Activated T-cell treated with anti-CD3 and anti-CD28 coated beads, Interleukin-2, amount 50 U/mL, for 72 hours (primary cell): ENCODE data around the gene ISL2. TPM values are rescaled to one million over a fixed set of nuclear protein-coding genes. Genes with fewer than 3 reads are reported as not detected.
"Not testable (repeated sequence)": the region's sequence is repeated elsewhere in the genome, so short reads cannot be mapped to it uniquely, and the experiment has no call there.

Experiments used
- ATAC-seq, 2 donors: fragments of 150-1000 bp; cut with Tn5 transposase; replicated peaks in 1 of 2; 2 replicates each; pipeline ENCODE4 v1.10.0; 2021; ENCODE audit warnings: moderate library complexity in 2 of 2, mild to moderate bottlenecking in 1 of 2
- DNase-seq, 2 donors: peaks; one replicate each; pipeline ENCODE4 v3.0.0; 2021 to 2022; ENCODE audit warnings: mixed read lengths in 1 of 2
- H3K27ac Mint-ChIP-seq: one replicate; pipeline ENCODE4 v1.8.0; 2022; ENCODE audit warnings: mild to moderate bottlenecking, moderate library complexity, mixed read lengths
- H3K27me3 Mint-ChIP-seq: one replicate; pipeline ENCODE4 v1.8.0; 2022; ENCODE audit warnings: low read depth, mixed read lengths
- H3K36me3 Mint-ChIP-seq, 2 donors: one replicate each; pipeline ENCODE4 v1.8.0; 2022; ENCODE audit warnings: mixed read lengths in 2 of 2, mild to moderate bottlenecking in 1 of 2; ENCODE audit not compliant: insufficient read depth in 2 of 2
- H3K4me1 Mint-ChIP-seq: one replicate; pipeline ENCODE4 v1.8.0; 2022; ENCODE audit warnings: low read depth, mixed read lengths
- H3K4me3 Mint-ChIP-seq, 2 donors: one replicate each; pipeline ENCODE4 v1.8.0; 2022; ENCODE audit warnings: mild to moderate bottlenecking in 2 of 2, mixed read lengths in 2 of 2, moderate library complexity in 2 of 2
- H3K9me3 Mint-ChIP-seq, 2 donors: one replicate each; pipeline ENCODE4 v1.8.0; 2022; ENCODE audit warnings: mixed read lengths in 2 of 2
- total RNA-seq, 2 donors: library from RNA; stranded (reverse); gene quantifications; one replicate each; pipeline ENCODE4 v1.2.3, GENCODE V29; 2022

The ISL2 gene
- under 1 TPM; 0.77 to 0.83 TPM for total RNA-seq

DNA sequence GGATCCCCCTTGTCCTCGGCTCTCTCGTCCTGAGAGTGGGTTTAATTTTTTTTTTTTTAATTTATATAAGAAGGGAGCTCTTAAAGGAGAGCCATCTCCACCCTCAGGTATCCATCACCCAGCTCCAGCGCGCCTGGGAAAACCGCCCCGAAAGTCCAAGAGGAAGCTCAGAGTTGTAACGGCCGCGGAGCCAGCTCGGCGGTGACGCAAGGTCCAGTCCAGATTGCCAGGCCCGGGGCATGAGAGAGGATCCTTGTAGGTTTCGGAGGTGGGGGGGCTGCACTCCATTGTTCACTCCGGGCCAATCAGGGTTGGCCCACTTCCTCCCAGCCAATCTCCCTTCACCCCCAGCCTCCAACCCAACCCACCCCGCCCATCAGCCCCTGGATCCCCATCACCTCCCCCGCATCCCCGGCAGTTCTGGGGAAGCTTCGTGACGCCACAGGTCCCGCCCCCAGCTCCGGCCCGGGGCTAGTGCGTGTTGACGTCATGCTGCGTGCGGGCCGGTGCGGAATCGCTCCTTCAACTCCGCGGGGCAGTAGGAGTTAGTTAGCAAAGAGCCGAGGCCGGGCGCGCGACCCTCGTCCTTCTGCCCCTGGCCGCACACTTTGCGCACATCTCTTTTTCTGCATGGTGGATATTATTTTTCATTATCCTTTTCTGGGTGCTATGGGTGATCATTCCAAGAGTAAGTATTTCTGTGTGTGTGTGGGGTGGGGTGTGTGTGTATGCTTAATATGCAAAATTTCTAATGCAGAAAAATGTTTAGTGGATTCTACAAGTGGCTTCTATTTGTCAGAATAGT lies at the start of gene ISL2:
ISL2 (plus strand) TSS at position 520 of the 805 bp plus-strand sequence; CDS start at position 631, 111 bp downstream.
- H3K36me3 Mint-ChIP-seq: peaks cover 0 to 15% of the 10 kb centered on the region in 2 donors
- DNase-seq (peak; percentile 86 to 89), ATAC-seq (peak; percentile 62 to 69)
- H3K4me1 Mint-ChIP-seq: peaks cover 63% of the 10 kb centered on the region
- H3K4me3 Mint-ChIP-seq: peak within 1 kb of the TSS; percentile 87 to 94
- H3K27ac Mint-ChIP-seq: peak within 1 kb of the TSS; percentile 89
- H3K9me3 Mint-ChIP-seq: no peaks in the 10 kb centered on the region
- H3K27me3 Mint-ChIP-seq: peaks cover 84% of the 10 kb centered on the region

DNA sequence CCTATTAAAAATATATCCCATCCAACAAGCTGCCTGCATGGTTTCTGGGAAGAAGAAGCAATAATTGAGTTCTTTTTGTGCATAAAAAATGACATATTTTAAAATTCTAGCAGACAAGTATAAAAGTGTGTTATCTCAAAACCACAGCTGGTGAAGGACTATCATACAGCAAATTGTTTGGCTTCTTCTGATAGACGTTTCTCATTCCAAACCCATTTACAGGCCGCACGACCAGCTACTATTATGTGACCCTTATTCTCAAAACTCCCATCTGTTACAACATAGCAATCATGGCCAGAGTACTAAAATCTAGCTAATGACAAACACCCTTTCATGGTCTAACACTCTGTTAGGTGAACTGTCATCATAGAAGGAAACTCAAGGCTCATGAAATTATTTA lies 47.0 kb upstream of the ISL2 start:
- no peak for DNase-seq
- Mint-ChIP-seq H3K4me3 (no peak overlapping the region), H3K4me1 (peaks cover 28% of the 10 kb centered on the region), H3K9me3 (no peaks in the 10 kb centered on the region), H3K36me3 (peaks cover 6 to 9% of the 10 kb centered on the region in 2 donors), H3K27ac (peak overlapping the region; percentile 31), H3K27me3 (no peaks in the 10 kb centered on the region)
- no peak for ATAC-seq

DNA sequence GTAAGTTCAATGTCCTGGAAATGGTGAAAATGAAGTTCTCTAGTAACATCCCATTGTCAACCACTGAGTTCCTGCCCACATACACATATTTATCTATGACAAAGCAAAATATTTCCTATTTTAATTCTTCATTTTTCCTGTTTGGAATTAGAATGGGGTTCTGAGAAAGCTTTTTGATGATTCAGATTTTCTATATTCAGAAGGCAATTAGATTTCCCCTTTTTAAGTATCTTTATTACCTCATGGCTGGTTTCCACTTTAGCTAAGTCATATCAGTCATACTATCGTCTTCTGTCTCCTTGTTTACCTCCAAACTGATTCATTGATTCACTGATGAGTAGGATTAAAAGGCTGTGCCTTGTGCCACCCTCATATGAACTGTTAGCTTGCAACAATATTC lies 43.2 kb upstream of the ISL2 start:
- no peaks in the 10 kb centered on the region for H3K27me3 Mint-ChIP-seq
- H3K36me3 Mint-ChIP-seq: peaks cover 0 to 6% of the 10 kb centered on the region in 2 donors
- no peaks in the 10 kb centered on the region for H3K9me3 Mint-ChIP-seq
- ATAC-seq (peak; percentile 75 to 94), DNase-seq (no peak)
- peak overlapping the region; percentile 30 for H3K27ac Mint-ChIP-seq
- H3K4me1 Mint-ChIP-seq: peaks cover 13% of the 10 kb centered on the region
- H3K4me3 Mint-ChIP-seq: no peak overlapping the region

DNA sequence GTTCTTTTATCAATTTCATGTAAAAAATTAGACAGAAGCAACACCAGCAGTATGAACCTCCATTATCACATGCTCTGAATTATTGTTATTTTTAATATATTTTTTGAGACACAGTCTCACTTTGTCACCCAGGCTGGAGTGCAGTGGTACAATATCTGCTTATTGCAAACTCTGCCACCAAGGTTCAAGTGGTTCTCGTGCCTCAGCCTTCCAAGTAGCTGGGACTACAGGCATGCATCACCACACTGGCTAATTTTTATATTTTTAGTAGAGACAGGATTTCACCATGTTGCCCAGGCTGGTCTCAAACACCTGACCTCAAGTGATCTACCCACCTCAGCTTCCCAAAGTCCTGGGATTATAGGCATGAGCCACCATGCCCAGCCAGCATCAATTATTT lies 42.1 kb upstream of the ISL2 start:
- DNase-seq, H3K36me3 Mint-ChIP-seq, H3K27ac Mint-ChIP-seq, H3K4me3 Mint-ChIP-seq, ATAC-seq, H3K27me3 Mint-ChIP-seq, H3K9me3 Mint-ChIP-seq: not testable (repeated sequence)
- peaks cover 13% of the 10 kb centered on the region for H3K4me1 Mint-ChIP-seq

DNA sequence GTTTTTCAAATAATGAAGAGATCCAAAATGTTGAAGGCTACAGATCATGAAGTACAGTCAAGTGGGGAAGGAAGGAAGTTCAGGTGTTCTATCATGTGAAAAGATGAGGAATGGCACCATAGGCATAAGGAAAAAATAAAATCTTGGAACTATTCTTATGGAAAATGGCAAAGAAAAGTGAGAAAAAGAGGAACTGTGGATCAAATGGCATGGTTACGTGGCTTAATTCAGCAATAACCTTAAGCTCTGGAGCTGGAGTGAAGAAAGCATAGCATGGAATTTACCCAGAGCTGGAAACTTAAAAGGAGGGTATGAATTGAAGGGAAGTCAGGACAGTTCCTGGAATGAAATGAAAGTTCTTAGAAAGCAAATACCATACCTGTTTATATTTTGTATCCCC lies 39.7 kb upstream of the ISL2 start:
- H3K36me3 Mint-ChIP-seq: peaks cover 0 to under 1% of the 10 kb centered on the region in 2 donors
- H3K27me3 Mint-ChIP-seq: no peaks in the 10 kb centered on the region
- DNase-seq (no peak), ATAC-seq (no peak)
- no peak overlapping the region for H3K27ac Mint-ChIP-seq
- peaks cover 13% of the 10 kb centered on the region for H3K4me1 Mint-ChIP-seq
- H3K4me3 Mint-ChIP-seq: no peak overlapping the region
- H3K9me3 Mint-ChIP-seq: no peaks in the 10 kb centered on the region

DNA sequence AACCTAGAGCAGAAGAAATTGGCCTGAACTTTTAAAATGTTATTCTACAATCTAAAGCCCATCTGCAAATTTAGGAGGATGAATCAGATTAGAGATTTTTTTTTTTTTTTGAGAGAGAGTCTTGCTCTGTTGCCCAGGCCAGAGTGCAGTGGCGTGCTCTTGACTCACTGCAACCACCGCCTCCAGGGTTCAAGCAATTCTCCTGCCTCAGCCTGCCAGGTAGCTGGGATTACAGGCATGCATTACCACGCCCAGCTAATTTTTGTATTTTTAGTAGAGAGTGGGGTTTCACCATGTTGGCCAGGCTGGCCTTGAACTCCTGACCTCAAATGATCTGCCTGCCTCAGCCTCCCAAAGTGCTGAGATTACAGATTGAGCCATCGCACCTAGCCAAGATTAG lies 38.6 kb upstream of the ISL2 start:
- not testable (repeated sequence) for DNase-seq, H3K9me3 Mint-ChIP-seq, H3K27ac Mint-ChIP-seq, H3K4me3 Mint-ChIP-seq, ATAC-seq, H3K27me3 Mint-ChIP-seq, H3K36me3 Mint-ChIP-seq
- H3K4me1 Mint-ChIP-seq: peaks cover 14% of the 10 kb centered on the region

DNA sequence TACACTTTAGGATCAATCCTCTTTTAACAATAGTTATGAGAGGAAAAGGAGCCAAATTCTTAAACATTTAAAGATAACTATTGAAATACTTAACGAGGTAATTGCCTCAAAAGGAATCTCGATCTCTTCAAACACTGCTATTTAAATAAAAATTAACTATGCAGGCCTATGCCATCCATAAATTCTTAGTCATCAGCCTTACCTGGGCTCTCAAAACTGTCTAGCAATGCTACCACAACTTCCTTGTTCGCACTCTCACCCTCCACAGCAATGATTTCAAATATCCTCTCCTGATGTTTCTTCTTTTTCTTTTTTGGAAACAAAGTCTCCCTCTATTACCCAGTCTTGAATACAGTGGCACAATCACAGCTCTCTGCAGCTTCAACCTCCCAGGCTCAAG lies 37.6 kb upstream of the ISL2 start:
- Mint-ChIP-seq H3K4me3 (no peak overlapping the region), H3K27me3 (no peaks in the 10 kb centered on the region)

DNA sequence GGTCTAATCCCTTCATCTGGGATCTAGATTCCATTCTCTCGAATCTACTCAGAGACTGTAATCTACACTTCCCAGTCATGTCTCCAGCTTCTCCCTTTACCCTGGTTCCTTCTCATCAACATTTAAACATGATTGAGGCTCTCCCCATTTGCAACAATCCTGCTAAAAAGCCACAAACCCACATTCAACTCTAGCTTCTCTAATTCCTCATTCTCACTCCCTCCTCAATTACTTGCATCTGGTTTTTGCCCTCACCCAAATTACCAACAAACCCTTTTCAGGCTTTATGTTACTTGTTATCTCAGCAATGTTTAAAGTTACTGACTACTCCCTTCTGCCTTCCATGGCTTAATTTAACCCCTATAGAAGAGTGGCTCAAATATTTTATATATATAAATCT lies 36.8 kb upstream of the ISL2 start:
- H3K27ac Mint-ChIP-seq: no peak overlapping the region
- H3K9me3 Mint-ChIP-seq: no peaks in the 10 kb centered on the region
- no peak for DNase-seq
- no peak for ATAC-seq
- peaks cover 0 to 2% of the 10 kb centered on the region in 2 donors for H3K36me3 Mint-ChIP-seq
- H3K4me3 Mint-ChIP-seq: no peak overlapping the region
- peaks cover 8% of the 10 kb centered on the region for H3K4me1 Mint-ChIP-seq
- no peaks in the 10 kb centered on the region for H3K27me3 Mint-ChIP-seq

More for the DNA sequence above, 37.6 kb upstream of the ISL2 start:
- Mint-ChIP-seq H3K4me1 (peaks cover 12% of the 10 kb centered on the region), H3K9me3 (no peaks in the 10 kb centered on the region), H3K36me3 (peaks cover 0 to 2% of the 10 kb centered on the region in 2 donors), H3K27ac (no peak overlapping the region)
- ATAC-seq (no peak), DNase-seq (no peak)

DNA sequence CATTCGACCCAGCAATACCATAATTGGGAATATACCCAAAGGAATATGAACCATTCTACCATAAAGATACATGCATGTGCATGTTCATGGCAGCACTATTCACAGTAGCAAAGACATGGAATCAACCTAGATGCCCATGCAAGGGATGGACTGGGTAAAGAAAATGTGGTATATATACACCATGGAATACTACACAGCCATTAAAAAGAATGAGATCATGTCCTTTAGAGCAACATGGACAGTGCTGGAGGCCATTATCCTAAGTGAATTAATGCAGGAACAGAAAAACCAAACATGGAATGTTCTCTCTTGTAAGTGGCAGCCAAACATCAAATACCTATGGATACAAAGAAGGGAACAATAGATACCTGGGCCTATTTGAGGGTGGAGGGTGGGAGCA lies 32.7 kb upstream of the ISL2 start:
- Mint-ChIP-seq H3K4me1 (peaks cover 20% of the 10 kb centered on the region), H3K27me3 (no peaks in the 10 kb centered on the region), H3K36me3 (peaks cover 2 to 4% of the 10 kb centered on the region in 2 donors), H3K9me3 (no peaks in the 10 kb centered on the region), H3K4me3 (no peak overlapping the region), H3K27ac (no peak overlapping the region)
- ATAC-seq (no peak), DNase-seq (no peak)

DNA sequence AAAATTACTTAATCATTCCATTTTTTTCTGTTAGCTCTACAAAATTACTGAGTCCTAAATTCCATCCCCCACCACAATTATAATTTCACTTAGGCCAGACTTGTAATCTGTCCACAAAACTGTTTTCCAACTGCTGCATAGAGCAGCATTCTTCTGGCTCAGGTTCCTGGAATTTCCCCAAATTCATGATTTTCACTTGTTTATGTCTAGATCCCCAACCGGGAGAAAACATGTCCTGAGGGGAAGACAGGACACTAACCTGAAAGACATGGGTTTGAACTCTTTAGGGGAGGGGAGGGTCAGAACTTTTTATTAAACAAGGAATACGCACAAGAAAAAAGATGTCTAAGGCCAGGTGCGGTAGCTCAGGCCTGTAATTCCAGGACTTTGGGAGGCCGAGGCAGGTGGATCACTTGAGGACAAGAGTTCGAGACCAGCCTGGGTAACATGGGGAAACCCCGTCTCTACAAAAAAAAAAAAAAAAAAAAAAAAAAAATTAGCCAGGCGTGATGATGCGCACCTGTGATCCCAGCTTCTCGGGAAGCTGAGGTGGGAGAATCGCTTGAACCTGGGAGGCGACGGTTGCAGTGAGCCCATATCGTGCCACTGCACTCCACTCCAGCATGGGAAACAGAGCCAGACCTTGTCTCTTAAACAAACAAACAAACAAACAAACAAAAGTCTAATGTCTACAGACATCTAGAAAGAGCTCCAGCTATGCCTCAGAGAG lies 26.8 kb upstream of the ISL2 start:
- Mint-ChIP-seq H3K27ac (no peak overlapping the region), H3K9me3 (no peaks in the 10 kb centered on the region), H3K36me3 (peaks cover 3 to 4% of the 10 kb centered on the region in 2 donors), H3K4me1 (peaks cover 42% of the 10 kb centered on the region), H3K4me3 (peak overlapping the region; percentile 88 to 91), H3K27me3 (no peaks in the 10 kb centered on the region)
- DNase-seq (no peak), ATAC-seq (no peak)

DNA sequence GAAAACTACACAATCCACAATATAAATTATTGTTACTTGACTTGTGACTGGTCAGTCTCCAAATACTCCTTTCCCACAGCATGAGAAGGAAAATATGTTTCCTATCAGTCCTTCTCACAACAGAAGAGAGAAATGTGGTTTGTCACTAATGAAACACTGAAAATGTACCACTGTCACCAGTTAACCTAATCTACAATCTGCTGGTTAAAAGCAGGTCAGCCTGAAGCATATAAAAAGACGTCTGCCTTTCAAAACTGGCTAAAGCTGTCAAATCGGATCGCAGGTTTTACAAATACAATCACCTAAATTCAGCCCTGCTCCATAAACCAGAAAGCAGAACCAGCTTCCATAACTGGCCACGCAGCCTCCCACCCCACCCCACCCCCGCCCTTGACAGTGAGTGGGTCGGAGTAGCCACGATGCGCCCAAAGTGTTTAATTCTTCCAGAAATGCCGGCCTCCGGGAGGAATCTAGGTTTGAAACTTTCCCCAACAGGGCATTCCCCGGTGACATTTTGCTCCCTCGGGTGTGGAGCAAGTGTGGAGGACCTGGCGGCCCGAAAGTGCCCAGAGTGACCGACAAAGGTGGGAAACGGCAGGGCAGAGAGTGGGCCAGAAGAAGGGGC lies 26.0 kb upstream of the ISL2 start:
- peaks cover 0 to 3% of the 10 kb centered on the region in 2 donors for H3K36me3 Mint-ChIP-seq
- no peaks in the 10 kb centered on the region for H3K9me3 Mint-ChIP-seq
- H3K4me1 Mint-ChIP-seq: peaks cover 42% of the 10 kb centered on the region
- peak in 1 of 2 donors; percentile 16 for DNase-seq
- peak; percentile 0 to 3 for ATAC-seq
- peak overlapping the region; percentile 84 for H3K27ac Mint-ChIP-seq
- H3K27me3 Mint-ChIP-seq: no peaks in the 10 kb centered on the region
- peak overlapping the region; percentile 88 to 91 for H3K4me3 Mint-ChIP-seq

DNA sequence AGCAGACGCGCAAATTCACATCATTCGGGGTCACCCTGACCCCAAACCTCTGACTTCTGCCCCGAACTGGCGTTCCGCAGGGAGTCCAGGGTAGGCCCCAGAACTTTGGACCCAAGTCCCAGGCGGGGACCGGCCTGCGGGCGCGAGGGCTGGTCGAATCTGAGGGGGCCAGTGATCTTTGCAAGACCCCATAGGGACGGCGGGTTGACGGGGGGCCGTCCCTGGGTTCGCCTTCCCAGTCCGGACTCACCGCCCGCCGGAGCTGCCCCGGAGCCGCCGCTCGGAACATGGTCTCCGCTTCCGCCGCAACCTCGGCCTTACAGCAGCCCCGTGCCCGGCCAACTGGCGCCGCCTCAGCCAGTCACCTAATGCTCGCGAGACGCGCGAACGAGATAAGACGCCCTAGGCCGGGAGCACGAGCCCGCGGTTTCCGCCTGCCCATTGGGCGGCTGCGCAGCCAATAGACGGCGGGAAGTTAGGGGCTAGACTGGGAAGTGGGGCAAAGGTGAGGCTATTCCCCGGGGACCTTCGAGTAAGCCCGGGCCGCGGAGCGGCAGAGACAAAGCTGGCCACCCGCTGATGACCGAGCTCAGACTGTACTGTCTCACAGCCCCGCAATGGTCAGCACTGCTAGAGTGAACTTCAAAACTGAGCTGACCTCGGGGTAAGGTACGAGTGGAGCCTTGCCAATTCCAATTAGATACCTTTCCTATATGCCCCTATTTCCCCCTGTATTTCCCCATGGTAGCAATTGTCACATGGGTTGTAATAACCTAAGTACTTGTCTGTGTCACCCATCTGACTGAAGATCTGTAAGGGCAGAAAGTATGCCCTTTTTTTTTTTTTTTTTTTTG lies 25.2 kb upstream of the ISL2 start, which contains the start of gene ETFA:
ETFA (minus strand) TSS at position 370 of the 854 bp plus-strand sequence; CDS start at position 289, 81 bp downstream.
- peaks cover 0 to 3% of the 10 kb centered on the region in 2 donors for H3K36me3 Mint-ChIP-seq

More for the DNA sequence above, 25.2 kb upstream of the ISL2 start, which contains the start of gene ETFA:
- H3K27me3 Mint-ChIP-seq: no peaks in the 10 kb centered on the region
- peak; percentile 99 for ATAC-seq
- H3K4me3 Mint-ChIP-seq: peak within 1 kb of the TSS; percentile 88 to 91
- no peaks in the 10 kb centered on the region for H3K9me3 Mint-ChIP-seq
- peak; percentile 96 for DNase-seq
- peaks cover 42% of the 10 kb centered on the region for H3K4me1 Mint-ChIP-seq
- H3K27ac Mint-ChIP-seq: peak within 1 kb of the TSS; percentile 98
